Fibroblast of lung (primary cell): ENCODE results near the gene TSPAN18.

Source experiments
- EZH2 ChIP-seq: IDR thresholded peaks from 2 replicates; pipeline ENCODE4 v1.5.1; 2012; ENCODE audit warnings: low read length, control low read depth, mild to moderate bottlenecking; ENCODE audit errors: missing control alignments
- TF ChIP-seq, protein P1 (sequence below), 2 donors: IDR thresholded peaks in 1 of 2; conservative IDR thresholded peaks in 1 of 2; 1 replicate in 1 of 2; 2 replicates in 1 of 2; pipeline ENCODE4 v1.5.1; 2011 to 2012; ENCODE audit warnings: low read length in 2 of 2, control low read depth in 1 of 2, inconsistent platforms in 1 of 2, low read depth in 1 of 2, mild to moderate bottlenecking in 1 of 2

- TF ChIP-seq, protein P1, sequence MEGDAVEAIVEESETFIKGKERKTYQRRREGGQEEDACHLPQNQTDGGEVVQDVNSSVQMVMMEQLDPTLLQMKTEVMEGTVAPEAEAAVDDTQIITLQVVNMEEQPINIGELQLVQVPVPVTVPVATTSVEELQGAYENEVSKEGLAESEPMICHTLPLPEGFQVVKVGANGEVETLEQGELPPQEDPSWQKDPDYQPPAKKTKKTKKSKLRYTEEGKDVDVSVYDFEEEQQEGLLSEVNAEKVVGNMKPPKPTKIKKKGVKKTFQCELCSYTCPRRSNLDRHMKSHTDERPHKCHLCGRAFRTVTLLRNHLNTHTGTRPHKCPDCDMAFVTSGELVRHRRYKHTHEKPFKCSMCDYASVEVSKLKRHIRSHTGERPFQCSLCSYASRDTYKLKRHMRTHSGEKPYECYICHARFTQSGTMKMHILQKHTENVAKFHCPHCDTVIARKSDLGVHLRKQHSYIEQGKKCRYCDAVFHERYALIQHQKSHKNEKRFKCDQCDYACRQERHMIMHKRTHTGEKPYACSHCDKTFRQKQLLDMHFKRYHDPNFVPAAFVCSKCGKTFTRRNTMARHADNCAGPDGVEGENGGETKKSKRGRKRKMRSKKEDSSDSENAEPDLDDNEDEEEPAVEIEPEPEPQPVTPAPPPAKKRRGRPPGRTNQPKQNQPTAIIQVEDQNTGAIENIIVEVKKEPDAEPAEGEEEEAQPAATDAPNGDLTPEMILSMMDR (conservative IDR thresholded peaks at IDR 0.05 in 1 of 2, IDR thresholded peaks at IDR 0.05 in 1 of 2; ENCODE audit: low read depth in 1 of 2, low read length in 2 of 2): no peak
- no peak for TF ChIP-seq EZH2
Measured at GRCh38 chr11:44761551-44761961, 34.8 kb downstream of the TSPAN18 start.
